OCI-M2 (cell line): ENCODE measurements around the gene PPP1R1A.

Experiments used
- DNase-seq: peaks from one replicate; lab custom pipeline; 2025; ENCODE audit not compliant: unreplicated experiment; lab: John Stamatoyannopoulos, UW

PPP1R1A gene

GRCh38 chr12:54572881-54573280 is 15.6 kb downstream of the PPP1R1A start:
- no peak for DNase-seq

GRCh38 chr12:54571193-54572188 is 17.0 kb downstream of the PPP1R1A start:
- no peak for DNase-seq

GRCh38 chr12:54569995-54570528 is 18.4 kb downstream of the PPP1R1A start:
- DNase-seq = no peak

GRCh38 chr12:54569072-54569471 is 19.4 kb downstream of the PPP1R1A start:
- DNase-seq = no peak

GRCh38 chr12:54566792-54567191 is 21.7 kb downstream of the PPP1R1A start:
- no peak for DNase-seq

- DNase-seq = no peak
Measured at GRCh38 chr12:54565986-54566544, 22.4 kb downstream of the PPP1R1A start.

GRCh38 chr12:54565310-54565985 is 23.0 kb downstream of the PPP1R1A start:
- DNase-seq = no peak

GRCh38 chr12:54564768-54565167 is 23.7 kb downstream of the PPP1R1A start:
- DNase-seq = no peak

GRCh38 chr12:54563787-54564186 is 24.7 kb downstream of the PPP1R1A start:
- DNase-seq = no peak

- no peak for DNase-seq
Measured at GRCh38 chr12:54562750-54563356, 25.6 kb downstream of the PPP1R1A start.

- DNase-seq = no peak
Measured at GRCh38 chr12:54561164-54561563, 27.3 kb downstream of the PPP1R1A start.

- no peak for DNase-seq
Measured at GRCh38 chr12:54560374-54560858, 28.0 kb downstream of the PPP1R1A start.

- DNase-seq = no peak
Measured at GRCh38 chr12:54558759-54559158, 29.7 kb downstream of the PPP1R1A start.

GRCh38 chr12:54558311-54558710 is 30.1 kb downstream of the PPP1R1A start:
- no peak for DNase-seq

- no peak for DNase-seq
Measured at GRCh38 chr12:54555670-54556257, 32.7 kb downstream of the PPP1R1A start.

- no peak for DNase-seq
Measured at GRCh38 chr12:54549774-54550451, 38.5 kb downstream of the PPP1R1A start.

- no peak for DNase-seq
Measured at GRCh38 chr12:54546511-54546910, 41.9 kb downstream of the PPP1R1A start.

- DNase-seq = no peak
Measured at GRCh38 chr12:54544743-54545142, 43.7 kb downstream of the PPP1R1A start.

GRCh38 chr12:54543526-54543925 is 44.9 kb downstream of the PPP1R1A start:
- DNase-seq = no peak

- no peak for DNase-seq
Measured at GRCh38 chr12:54541751-54542290, 46.6 kb downstream of the PPP1R1A start.
